Myocyte (in vitro differentiated cells): Measurements from ENCODE around the gene FASLG. TPM values are rescaled to one million over a fixed set of nuclear protein-coding genes. Genes with fewer than 3 reads are reported as not detected.
A peak's percentile ranks its signal among the peaks of the same experiment; 100 is the strongest.
"Not testable (repeated sequence)": the region's sequence is repeated elsewhere in the genome, so short reads cannot be mapped to it uniquely, and the experiment has no call there.

Experiments used
- DNase-seq: peaks from one replicate; pipeline ENCODE4 v3.0.0-alpha.2; 2012; ENCODE audit warnings: low read depth
- polyA plus RNA-seq: library from polyadenylated mRNA; unstranded; fragments of >200 nt; gene quantifications from one replicate; pipeline ENCODE4 v1.2.1, GENCODE V29; 2012; ENCODE audit warnings: missing spikeins
- total RNA-seq: library from RNA; depleted of rRNA; stranded (reverse); fragments of >200 nt; gene quantifications from 2 replicates; pipeline ENCODE4 v1.2.3, GENCODE V29; 2014

Gene FASLG
- not detected in 2 replicates for total RNA-seq
- not detected for polyA plus RNA-seq

DNA sequence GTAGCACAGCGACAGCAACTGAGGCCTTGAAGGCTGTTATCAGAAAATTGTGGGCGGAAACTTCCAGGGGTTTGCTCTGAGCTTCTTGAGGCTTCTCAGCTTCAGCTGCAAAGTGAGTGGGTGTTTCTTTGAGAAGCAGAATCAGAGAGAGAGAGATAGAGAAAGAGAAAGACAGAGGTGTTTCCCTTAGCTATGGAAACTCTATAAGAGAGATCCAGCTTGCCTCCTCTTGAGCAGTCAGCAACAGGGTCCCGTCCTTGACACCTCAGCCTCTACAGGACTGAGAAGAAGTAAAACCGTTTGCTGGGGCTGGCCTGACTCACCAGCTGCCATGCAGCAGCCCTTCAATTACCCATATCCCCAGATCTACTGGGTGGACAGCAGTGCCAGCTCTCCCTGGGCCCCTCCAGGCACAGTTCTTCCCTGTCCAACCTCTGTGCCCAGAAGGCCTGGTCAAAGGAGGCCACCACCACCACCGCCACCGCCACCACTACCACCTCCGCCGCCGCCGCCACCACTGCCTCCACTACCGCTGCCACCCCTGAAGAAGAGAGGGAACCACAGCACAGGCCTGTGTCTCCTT lies at the start of gene FASLG:
Gene FASLG (plus strand): TSS at position 233 of the 583 bp plus-strand sequence. CDS start 99 bp downstream, at position 332.
- no peak for DNase-seq

DNA sequence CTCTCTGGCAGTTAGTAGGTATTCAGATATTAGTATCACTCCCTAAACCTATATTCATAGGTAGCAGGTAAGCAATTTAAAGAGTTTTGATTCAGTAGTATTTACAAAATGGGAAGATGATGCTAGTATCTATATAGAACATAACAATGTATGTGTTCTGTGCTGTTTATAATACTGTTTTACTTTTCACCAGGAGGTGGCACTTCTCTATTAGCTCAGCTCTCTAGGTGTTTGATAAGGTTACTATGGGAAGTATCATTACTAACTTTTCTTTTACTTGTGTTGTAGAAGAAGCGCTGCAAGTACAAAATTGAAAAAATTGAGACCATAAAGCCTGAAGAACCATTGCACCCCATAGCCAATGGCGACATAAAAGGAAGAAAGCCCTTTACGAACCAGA lies 49.4 kb upstream of the FASLG start:
- DNase-seq = no peak

GRCh38 chr1:172612478-172612877 lies 46.4 kb upstream of the FASLG start:
- DNase-seq = no peak

DNA sequence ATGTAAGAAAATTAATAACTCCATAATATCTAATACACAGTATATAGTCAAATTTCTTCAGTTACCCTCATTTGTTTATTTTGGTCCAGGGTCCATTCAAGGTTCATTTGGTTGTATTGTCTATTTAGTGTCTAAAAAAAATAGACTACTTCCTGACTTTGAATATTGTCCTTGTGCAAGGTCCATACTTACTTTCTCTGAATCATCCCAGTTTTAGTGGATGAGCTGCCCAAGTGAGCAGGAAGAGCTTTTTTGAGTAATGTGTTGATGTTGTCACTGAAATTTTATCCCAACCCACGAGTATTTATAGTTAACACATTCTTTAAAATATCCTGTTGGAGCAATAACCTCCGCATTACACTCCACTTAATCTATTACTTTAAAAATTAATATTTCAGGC lies 45.6 kb upstream of the FASLG start:
- DNase-seq = no peak

- DNase-seq = no peak
These were observed 42.7 kb upstream of the FASLG start for GRCh38 chr1:172616195-172616594.

DNA sequence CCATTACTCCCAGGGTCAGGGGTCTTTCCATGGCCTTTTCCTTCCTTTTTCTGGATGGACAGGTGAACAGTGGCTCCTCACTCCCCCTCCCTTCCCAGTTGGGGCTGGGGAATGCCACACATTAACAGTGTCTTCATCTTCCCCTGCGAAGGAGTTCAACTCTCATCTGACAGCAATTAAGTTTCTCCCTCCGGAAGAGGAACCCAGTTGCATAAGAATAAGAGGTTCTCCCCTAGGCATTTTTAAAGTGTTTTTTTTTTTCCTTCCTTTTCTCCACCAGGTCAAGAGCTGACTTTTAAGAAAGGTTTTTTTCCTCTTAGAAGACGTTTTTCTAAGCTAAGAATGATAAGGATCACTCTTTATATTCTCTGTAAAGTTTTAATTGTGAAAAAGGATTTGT lies 42.3 kb upstream of the FASLG start:
- no peak for DNase-seq

DNA sequence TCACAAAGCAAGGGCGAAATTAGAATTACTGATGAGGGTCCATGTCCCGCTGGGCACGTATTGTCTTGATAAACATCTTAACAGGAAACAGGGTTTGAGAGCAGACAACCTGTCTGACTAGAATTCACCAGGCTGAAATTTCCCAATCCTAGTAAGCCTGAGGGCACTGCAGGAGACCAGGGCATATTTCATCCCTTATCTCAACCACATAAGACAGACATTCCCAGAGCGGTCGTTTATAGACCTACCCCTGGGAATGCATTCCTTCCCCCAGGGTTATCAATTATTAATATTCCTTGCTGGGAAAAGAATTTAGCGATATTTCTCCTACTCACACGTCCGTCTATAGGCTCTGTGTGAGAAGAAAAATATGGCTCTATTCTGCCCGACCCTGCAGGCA lies 38.3 kb upstream of the FASLG start:
- not testable (repeated sequence) for DNase-seq

GRCh38 chr1:172622541-172622940 lies 36.4 kb upstream of the FASLG start:
- DNase-seq = no peak

- no peak for DNase-seq
These were observed 35.2 kb upstream of the FASLG start for GRCh38 chr1:172623748-172624147.

DNA sequence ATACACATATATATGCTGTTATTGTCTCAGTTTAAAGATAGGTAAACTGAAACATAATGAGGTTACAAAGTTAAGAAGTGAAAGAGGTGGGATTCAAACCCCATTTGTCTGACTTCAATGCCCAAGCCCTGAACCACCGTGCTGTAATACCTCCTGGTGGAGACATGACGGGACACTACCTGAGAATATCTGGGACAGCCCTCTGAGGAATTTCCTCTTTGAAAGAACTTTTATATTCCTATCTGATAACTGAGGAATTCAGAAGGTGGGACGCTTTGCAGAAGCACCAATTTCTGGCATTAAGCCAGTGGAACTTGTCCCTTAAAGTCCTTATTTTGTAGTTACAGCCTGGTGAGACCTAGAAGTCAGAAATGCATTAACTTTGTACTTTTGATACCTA lies 32.1 kb upstream of the FASLG start:
- DNase-seq = no peak

DNA sequence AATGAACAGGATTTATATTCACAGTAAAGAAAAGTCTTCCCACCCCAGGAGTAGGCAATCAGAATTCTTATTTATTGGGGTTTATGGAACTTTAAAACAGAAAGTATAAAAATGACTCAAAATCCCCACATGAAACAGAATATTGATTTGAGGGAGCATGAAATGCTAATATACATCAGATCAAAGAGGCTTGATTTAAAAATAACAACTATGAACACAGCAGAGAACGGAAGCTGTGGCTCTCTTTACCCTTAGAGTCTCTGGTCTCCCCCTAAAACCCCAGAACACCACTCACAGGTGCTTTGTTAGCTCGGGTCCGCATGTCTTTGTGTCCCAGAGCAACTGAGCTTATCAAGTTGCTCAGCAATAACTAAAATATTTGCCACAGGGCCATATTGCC lies 31.2 kb upstream of the FASLG start:
- no peak for DNase-seq

- no peak for DNase-seq
These were observed 30.5 kb upstream of the FASLG start for GRCh38 chr1:172628401-172628800.

- no peak for DNase-seq
These were observed 29.7 kb upstream of the FASLG start for GRCh38 chr1:172629170-172629569.

- DNase-seq = no peak
These were observed 29.3 kb upstream of the FASLG start for GRCh38 chr1:172629638-172630037.

DNA sequence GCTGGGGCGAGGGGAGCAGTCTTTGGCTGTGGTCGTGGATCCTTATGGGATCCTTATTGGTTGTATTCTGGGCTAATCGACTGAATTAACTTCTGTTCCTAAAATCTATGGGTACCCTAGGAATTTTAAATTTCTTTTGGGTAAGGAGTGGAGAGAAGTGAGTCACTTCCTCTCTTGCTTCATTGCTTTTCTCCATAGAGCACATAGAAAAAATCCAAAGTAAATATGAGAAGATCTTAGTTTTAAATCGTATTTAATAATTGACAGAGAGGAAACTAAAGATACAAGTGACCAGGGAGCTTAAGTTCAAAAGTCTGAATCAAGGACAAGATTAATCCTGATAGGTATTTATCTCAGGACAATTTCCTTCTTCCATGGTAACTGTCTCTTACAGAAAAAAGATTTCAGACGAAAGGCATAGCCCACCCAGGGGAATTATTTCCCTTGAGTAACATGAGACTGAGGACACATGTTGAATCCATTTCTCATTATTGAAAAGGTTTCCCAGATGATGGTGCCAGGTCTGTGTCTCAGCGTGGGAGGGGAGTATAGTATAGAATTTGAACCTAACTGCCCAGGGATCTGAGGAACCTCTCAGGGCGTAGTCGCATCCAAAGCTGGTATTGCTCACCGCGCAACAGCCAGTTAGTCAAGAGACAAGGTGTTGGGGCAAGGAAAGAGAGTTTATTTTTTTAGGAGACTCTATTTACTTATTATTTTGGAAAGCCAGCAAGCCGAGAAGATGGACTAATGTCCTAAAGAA lies 28.7 kb upstream of the FASLG start:
- no peak for DNase-seq

DNA sequence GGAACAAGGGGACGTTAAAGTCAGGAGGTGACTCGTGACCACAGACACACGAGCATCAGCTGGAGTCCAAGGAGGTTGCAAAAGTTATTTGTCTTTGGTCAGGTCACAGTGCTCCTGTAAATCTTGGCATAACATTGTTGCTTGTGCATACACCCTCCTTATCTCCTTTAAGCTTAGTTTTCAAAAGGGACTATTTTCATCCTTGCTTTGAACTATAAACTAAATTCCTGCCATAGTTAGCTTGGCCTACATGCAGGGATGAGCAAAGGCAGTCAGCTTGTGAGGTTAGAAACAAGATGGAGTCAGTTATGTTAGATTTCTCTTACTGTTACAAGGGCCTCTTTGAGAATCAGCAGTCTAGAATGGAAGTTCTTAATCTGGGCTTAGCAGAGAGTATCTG lies 28.0 kb upstream of the FASLG start:
- DNase-seq = no peak

DNA sequence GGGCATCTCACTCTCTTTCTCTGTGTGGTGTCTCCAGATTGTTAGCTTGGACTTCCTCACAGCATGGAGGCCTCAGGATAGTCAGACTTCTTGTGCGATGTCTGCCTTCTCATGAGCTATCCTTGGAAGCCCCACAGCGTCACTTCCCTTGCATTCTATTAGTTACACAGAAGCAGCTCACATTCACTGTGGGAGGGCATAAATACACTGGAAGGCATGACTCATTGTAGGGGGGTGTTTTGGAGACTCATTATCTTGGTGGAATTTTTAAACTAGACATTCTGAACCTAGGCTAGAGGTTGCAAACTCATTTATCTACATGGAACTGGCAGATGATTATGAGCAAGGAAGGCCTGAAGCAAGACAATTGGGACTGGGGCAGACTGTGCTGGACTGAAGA lies 21.4 kb upstream of the FASLG start:
- DNase-seq = peak; percentile 30

GRCh38 chr1:172638249-172638648 lies 20.7 kb upstream of the FASLG start:
- DNase-seq = no peak

DNA sequence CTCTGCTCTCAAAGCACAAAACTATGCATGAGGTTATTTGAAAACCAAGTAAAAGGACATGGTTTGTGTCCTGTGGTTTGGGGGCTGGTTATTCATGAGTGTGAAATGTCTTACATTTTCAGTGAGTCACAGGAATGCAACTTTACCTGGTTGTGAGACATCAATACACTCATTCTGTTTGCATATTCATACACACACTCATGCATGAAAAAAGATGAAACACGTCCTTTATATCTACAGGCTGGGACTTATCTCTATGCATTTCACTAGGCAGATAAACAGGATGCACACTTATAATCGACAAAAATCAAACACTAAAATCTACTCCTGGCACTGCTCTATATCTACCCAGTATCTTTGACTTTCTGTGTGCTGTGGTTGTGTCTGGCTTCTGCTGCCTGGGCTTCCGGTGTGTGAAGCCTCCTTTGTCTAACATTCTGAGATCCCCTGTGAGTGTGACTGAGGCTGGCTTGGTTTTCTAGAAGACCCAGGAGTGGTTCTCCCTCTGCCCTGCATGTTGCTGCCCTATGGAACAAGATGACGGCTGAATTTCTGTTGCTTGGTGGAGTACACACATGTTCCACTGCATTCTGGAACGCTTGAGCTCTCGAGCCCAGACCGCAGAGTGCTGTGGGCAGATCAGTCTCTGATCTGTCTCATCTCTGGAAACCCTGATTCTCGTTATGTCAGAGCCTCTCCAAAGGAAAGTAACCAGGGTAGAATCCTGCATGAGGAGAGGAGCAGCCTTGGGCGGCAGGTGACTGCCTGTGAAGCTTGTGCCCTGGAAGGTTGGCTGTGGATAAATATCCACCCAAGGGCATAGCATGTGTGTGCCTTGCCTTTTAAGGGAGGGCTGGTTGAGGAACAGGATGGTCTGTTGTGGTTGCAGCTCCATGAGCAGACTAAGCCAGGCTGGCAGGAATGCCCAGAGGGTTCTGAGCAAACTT lies 19.7 kb upstream of the FASLG start:
- peak; percentile 66 for DNase-seq

GRCh38 chr1:172640111-172640510 lies 18.8 kb upstream of the FASLG start:
- DNase-seq = no peak

DNA sequence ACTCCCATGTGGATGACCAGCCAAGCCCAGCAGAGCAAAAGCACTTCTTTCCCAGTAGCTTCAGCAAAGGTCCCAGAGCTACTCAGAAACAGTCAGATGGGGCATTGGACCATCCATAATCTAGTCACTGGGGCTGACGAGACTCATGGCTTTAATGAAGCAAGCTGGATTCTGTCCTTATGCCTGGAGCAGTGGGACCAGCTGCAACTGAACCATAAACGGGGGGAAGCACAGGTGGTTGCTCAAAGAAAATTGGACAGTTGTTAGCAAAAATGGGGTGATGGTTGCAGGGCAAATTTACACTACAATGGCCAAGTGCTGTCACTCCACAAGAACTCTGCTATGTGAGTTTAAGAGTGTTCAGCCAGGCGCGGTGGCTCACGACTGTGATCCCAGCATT lies 17.4 kb upstream of the FASLG start:
- DNase-seq = no peak

- DNase-seq = no peak
These were observed 15.9 kb upstream of the FASLG start for GRCh38 chr1:172642970-172643369.
